GM13977 (cell line): ENCODE data around the gene SPIRE2.

Source experiments
- DNase-seq: peaks from one replicate; pipeline ENCODE4 v3.0.0; 2012; ENCODE audit warnings: low spot score
- CTCF ChIP-seq: IDR thresholded peaks from 2 replicates; pipeline ENCODE4 v1.5.1; 2012; ENCODE audit warnings: mild to moderate bottlenecking, control low read depth; ENCODE audit not compliant: insufficient read depth; ENCODE audit errors: extremely low read depth, missing control alignments
- in situ Hi-C: fragments of 300-500 bp; cut with MboI; formaldehyde crosslinking; loops from one replicate; pipeline ENCODE4 v1.12.0; 2022; ENCODE audit warnings: low sequenced_read_pairs, low pct_unique_long_range_greater_than_20kb, mixed read lengths, inconsistent platforms; ENCODE audit not compliant: unreplicated experiment

Gene SPIRE2

DNA sequence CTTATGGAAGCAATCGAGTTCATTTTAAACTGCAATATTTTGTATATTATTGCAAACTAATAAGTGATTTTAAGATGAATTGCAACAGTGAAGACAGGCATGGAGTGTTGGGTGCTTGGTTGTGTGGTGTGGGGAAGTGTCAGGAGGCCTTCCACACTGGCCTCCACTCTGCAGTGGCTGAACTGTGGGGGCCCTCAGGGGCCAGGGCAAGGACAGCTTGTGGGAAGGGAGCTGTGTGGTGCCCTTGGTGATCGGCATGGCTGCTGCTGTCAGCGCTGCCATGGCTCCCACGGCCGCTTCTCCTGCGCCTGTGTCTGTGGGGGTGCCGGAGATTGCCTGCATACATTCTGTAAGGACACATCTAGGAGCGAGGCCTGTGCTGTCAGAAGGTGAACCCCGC, 64.4 kb downstream of the SPIRE2 start:
- TF ChIP-seq CTCF, result no peak
- in situ Hi-C loops, result no loop called here
- DNase-seq, result no peak

DNA sequence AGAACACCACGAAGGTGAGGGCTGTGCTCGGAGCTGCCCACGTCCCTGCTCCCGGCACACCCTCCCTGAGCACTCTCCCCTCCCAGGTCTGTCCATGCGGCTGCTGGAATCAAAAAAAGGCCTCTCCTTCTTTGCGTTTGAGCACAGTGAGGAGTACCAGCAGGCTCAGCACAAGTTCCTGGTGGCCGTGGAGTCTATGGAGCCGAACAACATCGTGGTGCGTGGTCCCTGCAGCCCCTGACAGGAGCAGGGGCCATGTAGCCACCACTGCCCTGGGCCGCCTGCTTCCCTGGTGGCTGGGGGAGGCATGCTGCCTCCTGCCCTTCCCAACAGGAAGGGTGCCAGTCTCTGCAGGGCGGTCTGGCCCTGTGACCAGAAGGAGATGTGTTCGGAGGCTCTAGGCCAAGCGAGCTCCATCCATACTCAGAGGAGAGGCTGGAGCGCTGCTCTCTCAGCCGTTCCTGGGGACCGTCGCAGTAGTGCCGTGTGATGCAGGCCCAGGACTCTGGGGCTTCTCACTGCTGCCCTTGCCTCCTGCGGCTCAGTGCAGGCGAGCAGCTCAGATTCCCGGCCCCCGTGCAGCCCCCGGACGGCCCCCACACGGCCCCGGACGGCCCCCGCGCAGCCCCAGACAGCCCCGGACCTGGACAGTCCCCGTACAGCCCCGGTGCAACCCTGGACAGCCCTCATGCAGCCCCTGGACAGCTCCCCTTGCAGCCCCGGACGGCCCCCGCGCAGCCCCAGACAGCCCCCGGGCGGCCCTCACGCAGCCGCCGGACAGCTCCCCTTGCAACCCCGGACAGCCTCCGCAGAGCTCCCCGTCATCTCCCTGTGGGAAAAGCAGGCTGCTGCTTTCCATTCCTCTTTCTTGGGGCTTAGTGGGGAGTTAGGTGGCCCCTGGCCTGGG, 65.6 kb downstream of the SPIRE2 start:
- TF ChIP-seq CTCF, result no peak
- in situ Hi-C loops, result no loop called here

DNA sequence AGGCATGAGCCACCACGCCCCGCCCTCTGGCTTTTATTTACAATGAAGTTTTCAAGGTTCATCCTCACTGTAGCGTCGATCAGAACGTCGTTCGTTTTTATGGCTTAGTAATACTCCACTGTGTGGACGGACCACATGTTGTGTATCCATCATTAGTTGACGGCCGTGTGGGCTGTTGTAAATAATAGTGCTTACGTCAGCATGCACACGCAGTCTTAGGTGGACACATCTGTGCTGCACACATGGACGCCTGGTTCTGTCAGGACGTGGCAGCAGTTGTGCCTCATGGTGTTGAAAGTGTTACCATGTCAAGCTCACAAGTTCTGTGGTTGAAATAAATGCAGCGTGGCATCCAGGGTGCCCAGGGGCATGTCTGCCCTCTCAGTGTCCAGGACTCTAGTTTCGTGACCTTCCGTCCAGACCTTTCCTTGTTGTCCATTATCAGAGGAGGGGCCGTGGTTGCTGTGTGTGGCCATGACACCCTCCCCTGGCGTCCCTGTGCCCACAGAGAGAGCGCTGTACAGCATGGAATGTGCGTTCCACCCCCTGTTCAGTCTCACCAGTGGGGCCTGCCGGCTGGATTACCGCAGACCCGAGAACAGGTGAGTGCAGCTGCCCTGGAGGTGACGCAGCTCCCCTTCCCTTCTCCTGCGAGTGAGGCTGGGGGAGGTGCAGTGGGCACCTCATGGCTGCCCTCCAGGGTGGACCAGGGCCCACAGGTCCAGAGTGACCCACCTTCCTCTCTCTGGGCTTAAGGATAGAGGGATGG, 67.4 kb downstream of the SPIRE2 start:
- in situ Hi-C loops, result no loop called here
- no peak for TF ChIP-seq CTCF
- DNase-seq, result no peak

More for the DNA sequence above, 65.6 kb downstream of the SPIRE2 start:
- DNase-seq, result no peak

DNA sequence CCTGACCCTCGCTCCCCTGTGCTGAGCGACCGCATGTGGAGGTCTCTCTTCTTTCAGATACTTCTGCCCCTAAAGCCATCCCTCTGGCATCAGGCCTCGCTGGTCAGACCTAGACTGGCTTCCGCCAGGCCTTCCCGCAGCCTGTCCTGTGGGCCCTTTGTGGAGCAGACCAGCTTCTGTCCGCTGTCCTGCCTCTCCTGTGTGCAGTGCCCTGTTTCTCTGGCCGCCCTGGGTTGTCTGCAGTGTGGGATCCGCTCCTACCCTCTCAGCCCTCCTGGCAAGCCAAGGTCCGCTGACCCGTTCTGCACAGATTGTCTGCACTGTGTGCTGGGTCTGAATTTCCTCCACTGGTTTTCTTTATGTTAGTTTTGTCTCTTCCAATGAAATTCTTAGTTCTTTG, 68.9 kb downstream of the SPIRE2 start:
- no peak for DNase-seq
- in situ Hi-C loops, result no loop called here
- TF ChIP-seq CTCF, result no peak

DNA sequence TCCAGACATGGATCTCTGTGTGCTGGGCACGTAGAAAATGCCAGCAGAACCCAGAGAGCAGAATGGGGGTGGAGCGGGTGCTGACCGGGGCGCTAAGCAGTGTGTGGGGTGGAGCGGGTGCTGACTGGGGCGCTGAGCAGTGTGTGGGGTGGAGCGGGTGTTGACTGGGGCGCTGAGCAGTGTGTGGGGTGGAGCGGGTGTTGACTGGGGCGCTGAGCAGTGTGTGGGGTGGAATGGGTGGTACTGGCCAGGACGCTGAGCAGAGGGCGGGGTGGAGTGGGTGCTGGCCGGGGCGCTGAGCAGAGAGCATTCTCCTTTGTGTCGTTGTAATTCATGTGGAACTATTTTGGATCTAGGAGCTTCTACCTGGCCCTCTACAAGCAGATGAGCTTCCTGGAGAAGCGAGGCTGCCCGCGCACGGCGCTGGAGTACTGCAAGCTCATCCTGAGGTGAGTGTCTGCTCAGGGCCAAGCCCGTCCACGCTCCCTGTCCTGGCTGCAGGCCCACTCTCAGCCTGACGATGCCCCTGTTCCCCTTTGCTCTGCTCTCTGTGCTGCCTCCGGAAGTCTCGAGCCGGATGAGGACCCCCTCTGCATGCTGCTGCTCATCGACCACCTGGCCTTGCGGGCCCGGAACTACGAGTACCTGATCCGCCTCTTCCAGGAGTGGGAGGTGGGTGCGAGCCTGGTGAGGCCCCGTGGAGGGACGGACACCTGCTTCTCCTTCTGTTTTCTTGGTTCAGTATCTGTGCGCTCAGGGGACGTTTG, 70.1 kb downstream of the SPIRE2 start:
- no peak for TF ChIP-seq CTCF
- no peak for DNase-seq
- in situ Hi-C loops, result no loop called here

GRCh38 chr16:89899879-89900481, 71.7 kb downstream of the SPIRE2 start:
- in situ Hi-C loops, result no loop called here
- TF ChIP-seq CTCF, result no peak
- DNase-seq, result no peak
